GM06990 (cell line): ENCODE measurements around the gene C14orf180.

ENCODE experiments used
- DNase-seq: peaks from one replicate; pipeline ENCODE4 v3.0.0-alpha.2; 2011; ENCODE audit not compliant: insufficient read length; ENCODE audit errors: extremely low read depth
- H3K27me3 ChIP-seq: replicated peaks from 2 replicates; pipeline ENCODE4 v1.6.0; 2011; ENCODE audit warnings: low read length; ENCODE audit not compliant: control insufficient read depth, insufficient read depth
- H3K36me3 ChIP-seq: 2 replicates; pipeline ENCODE4 v1.5.1; 2011; ENCODE audit warnings: low read length; ENCODE audit not compliant: control insufficient read depth, insufficient read depth
- H3K4me3 ChIP-seq: replicated peaks from 2 replicates; pipeline ENCODE4 v1.5.1; 2011; ENCODE audit warnings: low read depth, mild to moderate bottlenecking, control low read depth, low read length
- CTCF ChIP-seq: IDR thresholded peaks from 2 replicates; pipeline ENCODE4 v1.5.1; 2011; ENCODE audit warnings: low read length, control low read depth, mild to moderate bottlenecking, inconsistent platforms; ENCODE audit not compliant: insufficient read depth, poor library complexity, severe bottlenecking

Gene C14orf180

GRCh38 chr14:104568620-104569019, 10.9 kb upstream of the C14orf180 start:
- TF ChIP-seq CTCF, result no peak
- Histone ChIP-seq H3K36me3 (no peaks in the 10 kb centered on the region), H3K4me3 (no peak overlapping the region), H3K27me3 (peaks cover 1% of the 10 kb centered on the region; the same call in 1 of the 2 replicates)
- no peak for DNase-seq

GRCh38 chr14:104569435-104569834, 10.1 kb upstream of the C14orf180 start:
- peaks cover 1% of the 10 kb centered on the region; the same call in 1 of the 2 replicates for H3K27me3 ChIP-seq
- H3K36me3 ChIP-seq, result no peaks in the 10 kb centered on the region
- TF ChIP-seq CTCF, result no peak
- no peak for DNase-seq
- H3K4me3 ChIP-seq, result no peak overlapping the region

GRCh38 chr14:104571246-104571645, 8.3 kb upstream of the C14orf180 start:
- DNase-seq, result no peak
- H3K4me3 ChIP-seq, result no peak overlapping the region
- H3K27me3 ChIP-seq, result no peaks in the 10 kb centered on the region; the same call in 1 of the 2 replicates
- H3K36me3 ChIP-seq, result no peaks in the 10 kb centered on the region
- TF ChIP-seq CTCF, result no peak

- TF ChIP-seq CTCF, result no peak
- Histone ChIP-seq H3K4me3 (no peak overlapping the region), H3K27me3 (no peaks in the 10 kb centered on the region; the same call in 1 of the 2 replicates), H3K36me3 (no peaks in the 10 kb centered on the region)
- no peak for DNase-seq
These were observed 7.4 kb upstream of the C14orf180 start for GRCh38 chr14:104572024-104572626.

GRCh38 chr14:104572668-104573067, 6.9 kb upstream of the C14orf180 start:
- no peaks in the 10 kb centered on the region for H3K36me3 ChIP-seq
- H3K4me3 ChIP-seq, result no peak overlapping the region
- H3K27me3 ChIP-seq, result no peaks in the 10 kb centered on the region; the same call in 1 of the 2 replicates
- DNase-seq, result no peak
- no peak for TF ChIP-seq CTCF

GRCh38 chr14:104573930-104574329, 5.6 kb upstream of the C14orf180 start:
- H3K27me3 ChIP-seq, result no peaks in the 10 kb centered on the region; the same call in 1 of the 2 replicates
- H3K36me3 ChIP-seq, result no peaks in the 10 kb centered on the region
- no peak overlapping the region for H3K4me3 ChIP-seq
- DNase-seq, result no peak
- TF ChIP-seq CTCF, result no peak
